Choroid plexus epithelial cell (primary cell): ENCODE results near the gene HDAC7.

Source experiments
- DNase-seq: peaks from one replicate; pipeline ENCODE4 v3.0.0-alpha.2; 2010; ENCODE audit warnings: low read depth
- H3K4me3 ChIP-seq: 2 replicates; pipeline ENCODE4 v1.5.1; 2011; ENCODE audit warnings: low read depth, mild to moderate bottlenecking, control low read depth, low read length, moderate library complexity
- CTCF ChIP-seq: conservative IDR thresholded peaks from 2 replicates; pipeline ENCODE4 v1.5.1; 2011; ENCODE audit warnings: low read depth, mild to moderate bottlenecking, control low read depth, inconsistent platforms, low read length, moderate library complexity

Gene HDAC7

GRCh38 chr12:47783821-47784819 is 35.6 kb downstream of the HDAC7 start:
- no peak for DNase-seq
- H3K4me3 ChIP-seq: no peak overlapping the region
- TF ChIP-seq CTCF: no peak

GRCh38 chr12:47783024-47783755 is 36.5 kb downstream of the HDAC7 start:
- TF ChIP-seq CTCF: no peak
- no peak for DNase-seq
- no peak overlapping the region for H3K4me3 ChIP-seq

- TF ChIP-seq CTCF: no peak
- no peak overlapping the region for H3K4me3 ChIP-seq
- DNase-seq: no peak
Observed at GRCh38 chr12:47782372-47782770, 37.3 kb downstream of the HDAC7 start.

- no peak overlapping the region for H3K4me3 ChIP-seq
- no peak for TF ChIP-seq CTCF
- no peak for DNase-seq
Observed at GRCh38 chr12:47781479-47782371, 38.0 kb downstream of the HDAC7 start.

- no peak for TF ChIP-seq CTCF
- no peak overlapping the region for H3K4me3 ChIP-seq
- no peak for DNase-seq
Observed at GRCh38 chr12:47779943-47780504, 39.7 kb downstream of the HDAC7 start.

- peak; percentile 94 for TF ChIP-seq CTCF
- DNase-seq: peak; percentile 91
- no peak overlapping the region for H3K4me3 ChIP-seq
Observed at GRCh38 chr12:47779301-47779942, 40.3 kb downstream of the HDAC7 start.
